G401.6 (cell line): ENCODE data around the gene BTBD1.

Experiments
- FAIRE-seq: peaks from 2 replicates; lab custom pipeline; 2012; peaks lifted over from hg19 to GRCh38; lab: Jason Lieb, UNC

Gene BTBD1

GRCh38 chr15:82986442-82986780 lies 80.6 kb downstream of the BTBD1 start:
- no peak for FAIRE-seq

DNA sequence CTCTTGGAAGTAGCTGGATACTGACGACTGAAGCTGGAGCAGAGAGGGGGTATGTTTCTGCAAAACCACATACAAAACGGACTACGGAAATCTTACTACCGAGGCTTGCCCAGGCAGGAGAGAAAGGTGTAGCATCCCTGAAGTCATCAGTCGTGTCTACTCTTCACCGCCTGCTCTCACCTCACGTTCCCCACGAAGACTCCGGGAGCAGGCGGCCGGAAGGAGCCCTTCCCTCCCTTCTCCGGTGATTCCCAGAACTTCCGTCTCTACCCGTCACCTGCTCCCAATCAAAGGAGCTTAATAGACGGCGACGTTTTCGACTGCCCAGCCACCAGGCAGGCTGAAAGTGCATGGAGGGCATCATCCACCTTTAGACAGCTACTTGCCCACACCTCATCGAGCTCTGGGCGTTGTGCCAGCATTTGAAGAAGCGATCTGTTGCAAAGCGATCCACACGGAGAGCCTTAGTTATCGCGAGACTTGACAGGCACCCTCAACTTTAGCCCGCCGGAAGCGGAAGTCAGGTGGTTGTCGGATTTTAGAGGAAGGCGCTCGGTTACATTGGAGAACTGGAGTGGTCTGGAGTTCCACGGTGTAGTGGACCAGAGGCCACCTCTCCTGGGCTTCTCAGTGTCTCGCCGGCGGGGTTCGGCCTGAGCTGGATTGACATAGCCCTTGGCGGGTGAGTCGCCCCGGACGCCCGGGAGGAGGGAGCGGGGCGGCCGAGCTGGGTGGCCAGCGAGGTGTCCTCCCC lies 81.2 kb downstream of the BTBD1 start, which contains the start of gene RAMAC:
TSS of gene RAMAC (plus strand) at position 523 of the 754 bp plus-strand sequence. CDS start 2,809 bp downstream, outside the sequence.
- peak; percentile 75 for FAIRE-seq

- no peak for FAIRE-seq
These were observed 86.1 kb downstream of the BTBD1 start for GRCh38 chr15:82980981-82981380.

GRCh38 chr15:82979726-82980125 lies 87.3 kb downstream of the BTBD1 start:
- no peak for FAIRE-seq

DNA sequence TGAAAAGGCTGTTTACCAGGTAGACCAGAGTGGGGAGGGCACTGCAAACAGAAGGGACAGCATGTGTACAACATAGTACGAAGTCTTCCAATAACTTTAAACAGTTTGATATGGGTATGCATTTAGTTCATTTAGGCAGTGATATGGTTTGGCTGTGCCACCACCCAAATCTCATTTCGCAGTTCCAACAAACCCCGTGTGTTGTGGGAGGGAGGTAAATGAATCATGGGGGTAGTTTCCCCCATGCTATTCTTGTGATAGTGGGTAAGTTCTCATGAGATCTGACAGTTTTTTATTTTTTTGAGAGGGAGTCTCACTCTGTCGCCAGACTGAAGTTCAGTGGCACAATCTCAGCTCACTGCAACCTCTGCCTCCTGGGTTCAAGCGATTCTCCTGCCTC lies 88.6 kb downstream of the BTBD1 start:
- no peak for FAIRE-seq

- FAIRE-seq: no peak
These were observed 90.0 kb downstream of the BTBD1 start for GRCh38 chr15:82977076-82977475.

GRCh38 chr15:82972990-82973389 lies 94.1 kb downstream of the BTBD1 start:
- no peak for FAIRE-seq

DNA sequence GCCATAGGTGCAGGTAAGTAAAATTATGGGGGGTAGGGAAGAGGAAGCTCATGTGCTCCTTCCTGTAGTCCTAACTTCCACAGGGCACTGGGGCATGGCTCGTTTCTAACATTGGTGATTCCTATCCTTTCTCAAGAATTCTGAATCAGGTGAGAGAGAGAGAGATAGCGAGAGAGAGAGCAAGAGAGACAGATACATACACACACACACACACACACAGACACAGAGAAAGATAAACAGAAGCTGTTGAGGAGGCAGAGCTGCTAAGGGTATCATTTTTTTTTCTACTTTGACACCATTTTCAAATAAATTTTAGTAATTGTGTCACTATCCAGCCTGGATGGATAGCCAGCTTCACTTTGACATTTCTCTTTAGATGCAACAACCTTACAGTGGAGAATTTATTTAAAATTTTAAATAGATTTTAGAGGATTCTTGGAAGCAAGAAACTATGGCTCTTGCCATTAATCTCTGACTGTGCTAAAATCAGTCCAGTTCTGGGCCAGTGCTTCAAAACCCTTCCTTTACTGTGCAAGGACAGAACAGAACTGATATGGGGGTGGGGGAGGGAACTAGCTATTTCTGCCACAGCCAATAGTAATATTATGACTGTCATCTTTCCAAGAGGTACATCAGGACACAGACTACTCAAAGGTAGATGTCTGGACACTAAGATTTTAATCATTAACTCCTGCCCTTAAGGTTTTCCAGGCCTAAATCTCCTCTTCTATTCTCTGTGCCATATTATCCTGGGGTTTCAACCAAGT lies 95.7 kb downstream of the BTBD1 start:
- FAIRE-seq: no peak

GRCh38 chr15:82970696-82971095 lies 96.4 kb downstream of the BTBD1 start:
- FAIRE-seq: no peak

DNA sequence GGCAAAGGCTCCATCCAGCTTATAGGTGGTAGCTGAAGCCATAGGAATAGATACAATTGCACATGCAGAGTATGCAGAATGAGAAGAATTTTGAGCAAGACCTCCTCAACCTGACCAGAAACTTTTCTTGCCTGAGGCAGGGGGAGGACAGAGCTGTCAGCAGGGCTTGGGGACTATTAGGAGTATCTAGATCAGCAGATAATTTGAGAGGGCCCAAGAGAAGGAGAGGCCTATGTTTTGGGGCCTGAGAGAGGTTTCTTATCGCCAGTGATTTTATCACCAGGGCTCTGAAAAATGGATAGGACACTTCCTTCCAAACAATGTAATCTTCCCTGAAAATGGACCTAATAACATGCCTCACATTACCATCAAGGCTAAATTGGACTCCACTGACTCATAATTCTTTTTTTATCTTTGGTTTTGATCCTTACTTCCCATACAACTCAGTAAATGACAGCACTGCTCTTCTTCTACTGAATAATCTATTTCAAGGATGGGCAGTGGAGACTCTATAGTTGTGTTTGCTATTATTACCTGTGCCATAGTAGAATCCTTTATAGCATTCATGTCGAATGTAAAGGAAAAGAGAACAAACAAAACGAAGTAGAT lies 96.9 kb downstream of the BTBD1 start:
- no peak for FAIRE-seq

- no peak for FAIRE-seq
These were observed 97.7 kb downstream of the BTBD1 start for GRCh38 chr15:82969353-82969752.

DNA sequence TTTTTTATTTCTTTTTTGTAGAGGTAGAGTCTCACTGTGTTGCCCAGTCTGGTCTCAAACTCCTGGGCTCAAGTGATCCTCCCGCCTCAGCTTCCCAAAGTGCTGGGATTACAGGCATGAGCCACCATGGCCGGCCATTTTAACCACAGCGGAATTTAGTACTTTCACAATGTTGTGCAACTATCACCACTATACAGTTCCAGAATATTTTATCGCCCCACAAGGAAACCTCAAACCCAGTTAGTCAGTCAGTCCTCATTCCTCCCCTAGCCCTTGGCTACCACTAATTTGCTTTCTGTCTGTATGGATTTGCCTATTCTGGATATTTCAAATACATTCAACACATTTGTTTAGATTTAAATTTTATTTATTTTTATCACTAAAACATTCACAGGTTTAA lies 99.0 kb downstream of the BTBD1 start:
- no peak for FAIRE-seq

DNA sequence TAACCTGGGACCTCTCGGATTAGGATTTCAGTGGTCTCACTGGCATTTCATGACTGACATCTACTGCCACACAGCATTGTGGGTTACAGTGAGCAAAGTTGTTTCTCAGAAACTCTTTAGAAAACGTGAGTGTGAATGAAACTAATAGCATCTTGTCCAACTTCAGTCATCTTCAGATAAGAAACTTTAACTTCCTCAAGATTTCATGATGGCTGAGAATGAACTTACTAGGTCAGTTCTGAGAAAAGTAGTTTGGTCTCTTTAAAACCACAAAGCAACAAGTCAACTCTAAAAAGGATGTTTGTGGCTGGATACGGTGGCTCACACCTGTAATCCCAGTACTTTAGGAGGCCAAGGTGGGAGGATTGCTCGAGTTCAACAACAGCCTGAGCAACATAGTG lies 100.4 kb downstream of the BTBD1 start:
- no peak for FAIRE-seq
